ENCODE measurements around the gene LRRC41. TPM values are rescaled to one million over a fixed set of nuclear protein-coding genes. Genes with fewer than 3 reads are reported as not detected.
"Not testable (repeated sequence)": the region's sequence is repeated elsewhere in the genome, so short reads cannot be mapped to it uniquely, and the experiment has no call there.

Gene LRRC41
- total and polyA plus RNA-seq, 2 experiments from 2014 or later: 20.1 to 69.4 TPM

DNA sequence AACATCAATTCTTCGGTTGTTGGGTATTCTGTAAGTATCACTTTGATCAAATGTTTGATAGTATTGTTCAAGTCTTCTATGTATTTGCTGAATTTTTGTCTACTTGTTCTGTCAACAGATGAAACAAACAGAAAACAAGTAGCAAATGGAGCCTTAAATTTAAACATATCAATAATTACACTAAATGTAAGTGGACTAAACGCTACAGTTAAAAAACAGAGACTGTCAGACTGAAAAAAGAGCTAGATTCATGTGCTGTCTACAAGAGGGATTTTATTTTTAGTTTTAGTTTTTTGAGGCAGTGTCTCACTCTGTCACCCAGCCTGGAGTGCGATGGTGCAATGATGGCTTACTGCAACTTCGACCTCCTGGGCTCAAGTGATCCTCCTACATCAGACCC lies 66.5 kb downstream of the LRRC41 start (continued):
- TF ChIP-seq, protein P1, sequence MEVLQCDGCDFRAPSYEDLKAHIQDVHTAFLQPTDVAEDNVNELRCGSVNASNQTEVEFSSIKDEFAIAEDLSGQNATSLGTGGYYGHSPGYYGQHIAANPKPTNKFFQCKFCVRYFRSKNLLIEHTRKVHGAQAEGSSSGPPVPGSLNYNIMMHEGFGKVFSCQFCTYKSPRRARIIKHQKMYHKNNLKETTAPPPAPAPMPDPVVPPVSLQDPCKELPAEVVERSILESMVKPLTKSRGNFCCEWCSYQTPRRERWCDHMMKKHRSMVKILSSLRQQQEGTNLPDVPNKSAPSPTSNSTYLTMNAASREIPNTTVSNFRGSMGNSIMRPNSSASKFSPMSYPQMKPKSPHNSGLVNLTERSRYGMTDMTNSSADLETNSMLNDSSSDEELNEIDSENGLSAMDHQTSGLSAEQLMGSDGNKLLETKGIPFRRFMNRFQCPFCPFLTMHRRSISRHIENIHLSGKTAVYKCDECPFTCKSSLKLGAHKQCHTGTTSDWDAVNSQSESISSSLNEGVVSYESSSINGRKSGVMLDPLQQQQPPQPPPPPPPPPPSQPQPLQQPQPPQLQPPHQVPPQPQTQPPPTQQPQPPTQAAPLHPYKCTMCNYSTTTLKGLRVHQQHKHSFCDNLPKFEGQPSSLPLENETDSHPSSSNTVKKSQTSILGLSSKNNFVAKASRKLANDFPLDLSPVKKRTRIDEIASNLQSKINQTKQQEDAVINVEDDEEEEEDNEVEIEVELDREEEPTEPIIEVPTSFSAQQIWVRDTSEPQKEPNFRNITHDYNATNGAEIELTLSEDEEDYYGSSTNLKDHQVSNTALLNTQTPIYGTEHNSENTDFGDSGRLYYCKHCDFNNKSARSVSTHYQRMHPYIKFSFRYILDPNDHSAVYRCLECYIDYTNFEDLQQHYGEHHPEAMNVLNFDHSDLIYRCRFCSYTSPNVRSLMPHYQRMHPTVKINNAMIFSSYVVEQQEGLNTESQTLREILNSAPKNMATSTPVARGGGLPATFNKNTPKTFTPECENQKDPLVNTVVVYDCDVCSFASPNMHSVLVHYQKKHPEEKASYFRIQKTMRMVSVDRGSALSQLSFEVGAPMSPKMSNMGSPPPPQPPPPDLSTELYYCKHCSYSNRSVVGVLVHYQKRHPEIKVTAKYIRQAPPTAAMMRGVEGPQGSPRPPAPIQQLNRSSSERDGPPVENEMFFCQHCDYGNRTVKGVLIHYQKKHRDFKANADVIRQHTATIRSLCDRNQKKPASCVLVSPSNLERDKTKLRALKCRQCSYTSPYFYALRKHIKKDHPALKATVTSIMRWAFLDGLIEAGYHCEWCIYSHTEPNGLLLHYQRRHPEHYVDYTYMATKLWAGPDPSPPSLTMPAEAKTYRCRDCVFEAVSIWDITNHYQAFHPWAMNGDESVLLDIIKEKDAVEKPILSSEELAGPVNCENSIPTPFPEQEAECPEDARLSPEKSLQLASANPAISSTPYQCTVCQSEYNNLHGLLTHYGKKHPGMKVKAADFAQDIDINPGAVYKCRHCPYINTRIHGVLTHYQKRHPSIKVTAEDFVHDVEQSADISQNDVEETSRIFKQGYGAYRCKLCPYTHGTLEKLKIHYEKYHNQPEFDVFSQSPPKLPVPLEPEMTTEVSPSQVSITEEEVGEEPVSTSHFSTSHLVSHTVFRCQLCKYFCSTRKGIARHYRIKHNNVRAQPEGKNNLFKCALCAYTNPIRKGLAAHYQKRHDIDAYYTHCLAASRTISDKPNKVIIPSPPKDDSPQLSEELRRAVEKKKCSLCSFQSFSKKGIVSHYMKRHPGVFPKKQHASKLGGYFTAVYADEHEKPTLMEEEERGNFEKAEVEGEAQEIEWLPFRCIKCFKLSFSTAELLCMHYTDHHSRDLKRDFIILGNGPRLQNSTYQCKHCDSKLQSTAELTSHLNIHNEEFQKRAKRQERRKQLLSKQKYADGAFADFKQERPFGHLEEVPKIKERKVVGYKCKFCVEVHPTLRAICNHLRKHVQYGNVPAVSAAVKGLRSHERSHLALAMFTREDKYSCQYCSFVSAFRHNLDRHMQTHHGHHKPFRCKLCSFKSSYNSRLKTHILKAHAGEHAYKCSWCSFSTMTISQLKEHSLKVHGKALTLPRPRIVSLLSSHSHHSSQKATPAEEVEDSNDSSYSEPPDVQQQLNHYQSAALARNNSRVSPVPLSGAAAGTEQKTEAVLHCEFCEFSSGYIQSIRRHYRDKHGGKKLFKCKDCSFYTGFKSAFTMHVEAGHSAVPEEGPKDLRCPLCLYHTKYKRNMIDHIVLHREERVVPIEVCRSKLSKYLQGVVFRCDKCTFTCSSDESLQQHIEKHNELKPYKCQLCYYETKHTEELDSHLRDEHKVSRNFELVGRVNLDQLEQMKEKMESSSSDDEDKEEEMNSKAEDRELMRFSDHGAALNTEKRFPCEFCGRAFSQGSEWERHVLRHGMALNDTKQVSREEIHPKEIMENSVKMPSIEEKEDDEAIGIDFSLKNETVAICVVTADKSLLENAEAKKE (CRISPR knock-in tag; IDR thresholded peaks at IDR 0.05): no peak
- TF ChIP-seq JUNB (IDR thresholded peaks at IDR 0.05; ENCODE audit: unreplicated experiment) (no peak), POLR2AphosphoS5 (IDR thresholded peaks at IDR 0.05; ENCODE audit: low read depth) (no peak)

DNA sequence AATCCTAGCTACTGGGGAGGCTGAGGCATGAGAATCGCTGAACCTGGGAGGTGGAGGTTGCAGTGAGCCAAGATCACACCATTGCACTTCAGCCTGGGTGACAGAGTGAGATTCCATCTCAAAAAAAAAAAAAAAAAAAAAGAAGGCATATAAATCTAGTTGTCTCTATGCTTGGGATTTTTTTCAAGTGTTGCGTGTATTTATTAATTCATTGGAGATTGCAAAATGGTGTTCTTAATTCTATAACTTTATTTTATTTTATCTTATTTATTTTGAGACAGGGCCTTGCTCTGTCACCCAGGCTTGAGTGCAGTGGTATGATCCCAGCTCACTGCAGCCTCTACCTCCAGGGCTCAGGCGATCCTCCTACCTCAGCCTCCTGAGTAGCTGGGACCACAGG lies 72.2 kb downstream of the LRRC41 start:
- not testable (repeated sequence) for H3K36me3 Mint-ChIP-seq (ENCODE audit: low read depth); H4K20me1 ChIP-seq (replicated peaks; ENCODE audit: insufficient read depth); H3K36me3 ChIP-seq (ENCODE audit: insufficient read depth); H2AFZ ChIP-seq; H3K27me3 ChIP-seq (ENCODE audit: insufficient read depth); H3K9me2 ChIP-seq (ENCODE audit: insufficient read depth); H3K79me2 ChIP-seq (replicated peaks; ENCODE audit: insufficient read depth); H3K4me1 Mint-ChIP-seq; H3K4me1 ChIP-seq (ENCODE audit: insufficient read depth); H3K27me3 Mint-ChIP-seq (ENCODE audit: insufficient read depth, low read depth, poor library complexity); ATAC-seq; H3K4me3 Mint-ChIP-seq; H3K27ac ChIP-seq (ENCODE audit: low read depth); H3K4me3 ChIP-seq; H3F3A ChIP-seq (replicated peaks; ENCODE audit: low read depth); DNase-seq (ENCODE audit: low spot score); H3K9me3 Mint-ChIP-seq; H3K4me2 ChIP-seq; H3K27ac Mint-ChIP-seq

Other genes with a start within 250 kb of the LRRC41 start
- gene PIK3R3, start 171.0 kb downstream of the LRRC41 start, total RNA-seq (2014; rRNA removed; shearing (Covaris generic)): 8.0 and 8.6 TPM in 2 replicates
- 7.3 and 7.5 TPM in 2 replicates for gene PIK3R3, start 171.0 kb downstream of the LRRC41 start, polyA plus RNA-seq (2016; fragmentation: Nextera tagmentation; extraction: Ambion mirVana)
- gene TSPAN1, start 128.5 kb downstream of the LRRC41 start, total RNA-seq (2014; rRNA removed; shearing (Covaris generic)): not detected in 2 replicates
- gene TSPAN1, start 128.5 kb downstream of the LRRC41 start, polyA plus RNA-seq (2016; fragmentation: Nextera tagmentation; extraction: Ambion mirVana): not detected in 2 replicates
- gene P3R3URF, start 127.1 kb downstream of the LRRC41 start, total RNA-seq (2014; rRNA removed; shearing (Covaris generic)): not detected in 2 replicates
- not detected in 2 replicates for gene P3R3URF, start 127.1 kb downstream of the LRRC41 start, polyA plus RNA-seq (2016; fragmentation: Nextera tagmentation; extraction: Ambion mirVana)
- gene POMGNT1, start 105.2 kb downstream of the LRRC41 start, total RNA-seq (2014; rRNA removed; shearing (Covaris generic)): 32.1 and 33.2 TPM in 2 replicates
- 23.0 and 24.3 TPM in 2 replicates for gene POMGNT1, start 105.2 kb downstream of the LRRC41 start, polyA plus RNA-seq (2016; fragmentation: Nextera tagmentation; extraction: Ambion mirVana)
- gene LURAP1, start 100.3 kb downstream of the LRRC41 start, total RNA-seq (2014; rRNA removed; shearing (Covaris generic)): 3.5 and 5.0 TPM in 2 replicates
- 1.3 and 1.8 TPM in 2 replicates for gene LURAP1, start 100.3 kb downstream of the LRRC41 start, polyA plus RNA-seq (2016; fragmentation: Nextera tagmentation; extraction: Ambion mirVana)
- gene RAD54L, start 55.9 kb downstream of the LRRC41 start, total RNA-seq (2014; rRNA removed; shearing (Covaris generic)): 32.5 and 48.1 TPM in 2 replicates
- gene RAD54L, start 55.9 kb downstream of the LRRC41 start, polyA plus RNA-seq (2016; fragmentation: Nextera tagmentation; extraction: Ambion mirVana): 26.4 TPM in 2 replicates
- 579 and 750 TPM in 2 replicates for gene UQCRH, start 82 bp upstream of the LRRC41 start, total RNA-seq (2014; rRNA removed; shearing (Covaris generic))
- gene UQCRH, start 82 bp upstream of the LRRC41 start, polyA plus RNA-seq (2016; fragmentation: Nextera tagmentation; extraction: Ambion mirVana): 1,330 and 1,384 TPM in 2 replicates
- gene NSUN4, start 37.2 kb upstream of the LRRC41 start, total RNA-seq (2014; rRNA removed; shearing (Covaris generic)): 11.6 and 18.6 TPM in 2 replicates
- gene NSUN4, start 37.2 kb upstream of the LRRC41 start, polyA plus RNA-seq (2016; fragmentation: Nextera tagmentation; extraction: Ambion mirVana): 7.4 and 8.9 TPM in 2 replicates
- gene FAAH, start 90.7 kb upstream of the LRRC41 start, total RNA-seq (2014; rRNA removed; shearing (Covaris generic)): 17.9 and 24.0 TPM in 2 replicates
- gene FAAH, start 90.7 kb upstream of the LRRC41 start, polyA plus RNA-seq (2016; fragmentation: Nextera tagmentation; extraction: Ambion mirVana): 10.7 and 12.3 TPM in 2 replicates
- gene DMBX1, start 186.2 kb upstream of the LRRC41 start, total RNA-seq (2014; rRNA removed; shearing (Covaris generic)): not detected in 2 replicates
- 0.11 TPM in 1 of 2 replicates, not detected in the other for gene DMBX1, start 186.2 kb upstream of the LRRC41 start, polyA plus RNA-seq (2016; fragmentation: Nextera tagmentation; extraction: Ambion mirVana)
- not detected in 2 replicates for gene KNCN, start 248.0 kb upstream of the LRRC41 start, total RNA-seq (2014; rRNA removed; shearing (Covaris generic))
- not detected in 2 replicates for gene KNCN, start 248.0 kb upstream of the LRRC41 start, polyA plus RNA-seq (2016; fragmentation: Nextera tagmentation; extraction: Ambion mirVana)

All from GM23338 (cell line).